Measurements from ENCODE around the gene UBE2R2. TPM values are rescaled to one million over a fixed set of nuclear protein-coding genes. Genes with fewer than 3 reads are reported as not detected.

UBE2R2 gene
- total and polyA plus RNA-seq, 10 of the 15 experiments (the other 5 are each of a cell fraction or from before 2014, with no cell fraction given) = 7.2 to 32.8 (median 17.2) TPM

- no peak for TF ChIP-seq ZBTB11 (CRISPR knock-in tag; IDR thresholded peaks at IDR 0.05)
- no peak for TF ChIP-seq IKZF2 (IDR thresholded peaks at IDR 0.05)
- TF ChIP-seq PBX3 (IDR thresholded peaks at IDR 0.05; ENCODE audit: insufficient replicate concordance, low read depth, low read length) = no peak
- TF ChIP-seq SRF (IDR thresholded peaks at IDR 0.05; ENCODE audit: low read depth in 2 of 2, low read length in 2 of 2) = no peak
- peak; percentile 87 for TF ChIP-seq FOXM1 (IDR thresholded peaks at IDR 0.05; ENCODE audit: low read depth, low read length)
- TF ChIP-seq SP1 (IDR thresholded peaks at IDR 0.05; ENCODE audit: low read depth, low read length) = no peak
- TF ChIP-seq RAD21 (IDR thresholded peaks at IDR 0.05; ENCODE audit: insufficient read depth, low read depth, low read length) = peak; percentile 70
- no peak for TF ChIP-seq USF1 (IDR thresholded peaks at IDR 0.05; ENCODE audit: borderline replicate concordance, extremely low read length, insufficient read depth, low read depth, low read length)
- TF ChIP-seq RUNX3 (IDR thresholded peaks at IDR 0.05; ENCODE audit: low read length) = no peak
- no peak for TF ChIP-seq NFYA (IDR thresholded peaks at IDR 0.05; ENCODE audit: borderline replicate concordance, low read depth, low read length)
- peak; percentile 17; the same call in 1 of the 2 replicates for TF ChIP-seq RAD51 (IDR thresholded peaks at IDR 0.05)
- TF ChIP-seq POLR2A (IDR thresholded peaks at IDR 0.05; ENCODE audit: low read depth, low read length) = no peak
- no peak for TF ChIP-seq CREM (IDR thresholded peaks at IDR 0.05; ENCODE audit: low read depth)
- peak; percentile 9; the same call in 1 of the 2 replicates for TF ChIP-seq MTA2 (IDR thresholded peaks at IDR 0.05; ENCODE audit: low read depth)
- no peak for TF ChIP-seq MEF2A (IDR thresholded peaks at IDR 0.05; ENCODE audit: insufficient read depth, low read depth, low read length)
- TF ChIP-seq MXI1 (IDR thresholded peaks at IDR 0.05; ENCODE audit: low read depth, low read length) = peak; percentile 50; the same call in 1 of the 2 replicates
Observed at GRCh38 chr9:33813712-33814641, 3.0 kb upstream of the UBE2R2 start (continued).

All from GM12878 (cell line).